ENCODE results near the gene SHD. TPM values are rescaled to one million over a fixed set of nuclear protein-coding genes. Genes with fewer than 3 reads are reported as not detected.
"Not testable (repeated sequence)": the region's sequence is repeated elsewhere in the genome, so short reads cannot be mapped to it uniquely, and the experiment has no call there.

The SHD gene
- total RNA-seq, 2 experiments from 2014 or later, result 0.14 to 0.64 TPM

GRCh38 chr19:4267901-4268815 lies 10.9 kb upstream of the SHD start:
- no peak overlapping the region for H3K27ac Mint-ChIP-seq
- H3K36me3 Mint-ChIP-seq (ENCODE audit: low read depth), result peaks cover 58% of the 10 kb centered on the region
- peaks cover 61% of the 10 kb centered on the region for H3K36me3 ChIP-seq (ENCODE audit: insufficient read depth, low read length)

DNA sequence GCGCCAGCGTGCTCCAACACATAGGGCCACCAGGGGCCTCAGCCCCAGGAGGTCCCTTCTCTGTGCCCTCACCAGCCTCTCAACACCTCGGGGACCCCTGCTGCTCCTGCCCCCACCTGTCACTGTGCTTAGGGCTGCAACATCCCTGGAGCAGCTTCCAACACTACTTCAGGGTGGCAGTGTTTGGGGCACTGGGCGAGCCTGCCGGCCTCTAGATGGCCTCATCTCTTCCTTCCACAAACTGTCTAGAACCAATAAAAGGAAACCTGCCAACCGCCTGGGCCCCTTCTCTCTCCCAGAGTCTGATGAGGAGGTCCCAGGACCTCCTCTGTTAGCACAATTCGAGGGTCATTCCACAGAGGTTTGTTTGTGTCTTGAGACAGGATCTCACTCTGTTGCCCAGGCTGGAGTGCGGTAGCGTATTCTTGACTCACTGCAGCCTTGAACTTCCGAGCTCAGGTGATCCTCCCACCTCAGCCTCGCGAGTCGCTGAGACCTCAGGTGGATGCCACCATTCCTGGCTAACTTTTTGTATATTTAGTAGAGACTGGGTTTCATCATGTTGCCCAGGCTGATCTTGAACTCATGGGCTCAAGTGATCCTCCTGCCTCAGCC lies 10.1 kb upstream of the SHD start:
- Mint-ChIP-seq H3K4me1 (ENCODE audit: low read depth) (peaks cover 18% of the 10 kb centered on the region), H3K36me3 (ENCODE audit: low read depth) (peaks cover 55% of the 10 kb centered on the region), H3K9me3 (no peaks in the 10 kb centered on the region), H3K27ac (no peak overlapping the region), H3K27me3 (no peaks in the 10 kb centered on the region), H3K4me3 (no peak overlapping the region)
- Histone ChIP-seq H3K4me1 (ENCODE audit: insufficient read depth, low read length) (peaks cover 18% of the 10 kb centered on the region), H3K36me3 (ENCODE audit: insufficient read depth, low read length) (peaks cover 58% of the 10 kb centered on the region), H3K4me3 (ENCODE audit: low read length) (no peak overlapping the region), H3K27me3 (ENCODE audit: control insufficient read depth in 1 of 2, insufficient read depth in 2 of 2, low read length in 2 of 2) (no peaks in the 10 kb centered on the region), H3K9me3 (ENCODE audit: control insufficient read depth in 1 of 2, insufficient read depth in 1 of 2, low read length in 2 of 2) (peaks cover 0 to 5% of the 10 kb centered on the region in 2 experiments), H3K27ac (ENCODE audit: low read depth in 1 of 2, low read length in 2 of 2) (no peak overlapping the region)
- DNase-seq, result no peak
- ChIA-PET CTCF (interaction anchor here (2.2 kb wide), 1 partner anchor 83 kb away, joined by 36 read pairs; no protein-coding TSS in a partner anchor), POLR2A (interaction anchor here (1.0 to 1.9 kb wide), 2 partner anchors 74 to 134 kb away, joined by 3 to 7 read pairs; partner anchors contain the start of genes CHAF1A and MPND)
- no peak for TF ChIP-seq CTCF (IDR thresholded peaks at IDR 0.05)
- intact Hi-C loops (cut with DNase I, micrococcal nuclease), result loop anchor here in 1 of 2 experiments (5.0 kb wide), 1 partner anchor 133 kb away; the partner anchor contains the start of genes CHAF1A and SH3GL1
- ATAC-seq (ENCODE audit: poor library complexity), result no peak

More at GRCh38 chr19:4267901-4268815, 10.9 kb upstream of the SHD start:
- CTCF ChIA-PET, result interaction anchor here (1.3 to 2.2 kb wide), 5 partner anchors 8 to 257 kb away, joined by 4 to 36 read pairs (median 7); partner anchors contain the start of genes MPND and SH3GL1
- Histone ChIP-seq H3K9me3 (ENCODE audit: control insufficient read depth in 1 of 2, insufficient read depth in 1 of 2, low read length in 2 of 2) (peaks cover 0 to 5% of the 10 kb centered on the region in 2 experiments), H3K4me1 (ENCODE audit: insufficient read depth, low read length) (peaks cover 19% of the 10 kb centered on the region), H3K27me3 (ENCODE audit: control insufficient read depth in 1 of 2, insufficient read depth in 2 of 2, low read length in 2 of 2) (no peaks in the 10 kb centered on the region), H3K4me3 (ENCODE audit: low read length) (no peak overlapping the region), H3K27ac (ENCODE audit: low read depth in 1 of 2, low read length in 2 of 2) (no peak overlapping the region)
- TF ChIP-seq CTCF (IDR thresholded peaks at IDR 0.05), result no peak
- Mint-ChIP-seq H3K4me3 (no peak overlapping the region), H3K9me3 (no peaks in the 10 kb centered on the region), H3K4me1 (ENCODE audit: low read depth) (peaks cover 18% of the 10 kb centered on the region), H3K27me3 (no peaks in the 10 kb centered on the region)
- POLR2A ChIA-PET, result interaction anchor here (1.0 to 1.9 kb wide), 3 partner anchors 51 to 134 kb away, joined by 3 to 7 read pairs (median 4); partner anchors contain the start of genes CHAF1A and MPND
- DNase-seq (no peak), ATAC-seq (ENCODE audit: poor library complexity) (no peak)
- intact Hi-C loops (cut with DNase I, micrococcal nuclease), result loop anchor here (1.0 to 5.0 kb wide), 4 partner anchors 84 to 257 kb away; partner anchors contain the start of genes CHAF1A (in 2 of the 2) and SH3GL1 (in 1 of the 2)

DNA sequence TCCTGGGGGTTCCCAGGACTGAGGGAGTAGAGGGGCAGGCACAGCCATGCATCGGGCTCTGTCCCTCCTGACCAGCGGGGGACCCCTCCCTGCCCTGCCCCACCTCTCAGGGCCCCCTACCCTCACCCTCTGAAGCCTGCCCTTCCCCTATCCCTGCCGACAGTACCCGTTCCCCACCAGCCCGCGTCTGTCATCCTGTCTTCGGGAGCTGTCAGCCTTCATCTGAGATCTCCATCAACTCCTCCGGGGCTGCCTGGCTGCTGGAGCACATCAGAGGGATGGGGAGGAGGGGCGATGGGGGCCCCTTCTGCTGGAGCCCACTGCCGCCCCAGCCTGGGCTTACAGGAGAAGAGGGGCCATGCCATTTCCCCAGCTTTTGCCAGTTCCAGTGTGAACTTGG lies 6.2 kb upstream of the SHD start:
- peaks cover 4% of the 10 kb centered on the region for H3K27me3 Mint-ChIP-seq
- H3K4me3 Mint-ChIP-seq, result no peak overlapping the region
- no peaks in the 10 kb centered on the region for H3K9me3 Mint-ChIP-seq
- no peak for DNase-seq
- TF ChIP-seq CTCF (IDR thresholded peaks at IDR 0.05), result no peak
- Histone ChIP-seq H3K27me3 (ENCODE audit: control insufficient read depth in 1 of 2, insufficient read depth in 2 of 2, low read length in 2 of 2) (no peaks in the 10 kb centered on the region), H3K9me3 (ENCODE audit: control insufficient read depth in 1 of 2, insufficient read depth in 1 of 2, low read length in 2 of 2) (peaks cover 0 to 5% of the 10 kb centered on the region in 2 experiments), H3K27ac (ENCODE audit: low read depth in 1 of 2, low read length in 2 of 2) (no peak overlapping the region), H3K4me1 (ENCODE audit: insufficient read depth, low read length) (no peaks in the 10 kb centered on the region), H3K36me3 (ENCODE audit: insufficient read depth, low read length) (peaks cover 30% of the 10 kb centered on the region), H3K4me3 (ENCODE audit: low read length) (no peak overlapping the region)
- CTCF ChIA-PET, result no interaction called here
- POLR2A ChIA-PET, result interaction anchor here (1.5 kb wide), 1 partner anchor 28 kb away, joined by 4 read pairs; no protein-coding TSS in a partner anchor
- no peak for ATAC-seq (ENCODE audit: poor library complexity)
- no peaks in the 10 kb centered on the region for H3K4me1 Mint-ChIP-seq (ENCODE audit: low read depth)
- H3K27ac Mint-ChIP-seq, result no peak overlapping the region
- intact Hi-C loops (cut with DNase I, micrococcal nuclease), result no loop called here
- peaks cover 24% of the 10 kb centered on the region for H3K36me3 Mint-ChIP-seq (ENCODE audit: low read depth)

DNA sequence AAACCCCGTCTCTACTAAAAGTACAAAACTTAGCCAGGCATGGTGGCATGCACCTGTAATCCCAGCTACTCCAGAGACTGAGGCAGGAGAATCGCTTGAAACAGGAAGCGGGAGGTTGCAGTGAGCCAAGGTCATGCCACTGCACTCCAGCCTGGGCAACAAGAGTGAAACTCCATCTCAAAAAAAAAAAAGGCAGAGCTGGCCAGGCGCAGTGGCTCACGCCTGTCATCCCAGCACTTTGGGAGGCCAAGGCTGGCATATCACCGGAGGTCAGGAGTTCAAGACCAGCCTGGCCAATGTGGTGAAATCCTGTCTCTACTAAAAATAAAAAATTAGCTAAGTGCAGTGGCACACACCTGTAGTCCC lies 4.8 kb upstream of the SHD start:
- H3K36me3 Mint-ChIP-seq (ENCODE audit: low read depth), result peaks cover 12% of the 10 kb centered on the region
- H3K27ac Mint-ChIP-seq; DNase-seq; ATAC-seq (ENCODE audit: poor library complexity); CTCF ChIA-PET; H3K27ac ChIP-seq (ENCODE audit: low read depth in 1 of 2, low read length in 2 of 2); H3K4me1 Mint-ChIP-seq (ENCODE audit: low read depth); H3K4me3 ChIP-seq (ENCODE audit: low read length); intact Hi-C loops (cut with DNase I, micrococcal nuclease); H3K27me3 ChIP-seq (ENCODE audit: control insufficient read depth in 1 of 2, insufficient read depth in 2 of 2, low read length in 2 of 2); H3K4me1 ChIP-seq (ENCODE audit: insufficient read depth, low read length); H3K9me3 ChIP-seq (ENCODE audit: control insufficient read depth in 1 of 2, insufficient read depth in 1 of 2, low read length in 2 of 2); H3K9me3 Mint-ChIP-seq; H3K4me3 Mint-ChIP-seq: not testable (repeated sequence)
- POLR2A ChIA-PET, result interaction anchor here (1.5 kb wide), 1 partner anchor 27 kb away, joined by 4 read pairs; no protein-coding TSS in a partner anchor
- peaks cover 13% of the 10 kb centered on the region for H3K27me3 Mint-ChIP-seq
- H3K36me3 ChIP-seq (ENCODE audit: insufficient read depth, low read length), result peaks cover 16% of the 10 kb centered on the region

Data from CD4-positive, alpha-beta T cell (primary cell).